Stimulated activated effector memory CD8-positive, alpha-beta T cell treated with anti-CD3 and anti-CD28 coated beads, Interleukin-12 subunit alpha, Interleukin-12 subunit beta, amount 100 ng/mL, for 72 hours (primary cell): ENCODE data around the gene FRZB.

ENCODE experiments used
- ATAC-seq: fragments of 150-1000 bp; cut with Tn5 transposase; 2 replicates; pipeline ENCODE4 v1.10.0; 2021
- DNase-seq, 2 donors: peaks; one replicate each; pipeline ENCODE4 v3.0.0; 2021 to 2022; ENCODE audit warnings: low spot score in 2 of 2
- H3K27ac Mint-ChIP-seq: one replicate; pipeline ENCODE4 v1.8.0; 2022; ENCODE audit warnings: mild to moderate bottlenecking, mixed read lengths
- H3K36me3 Mint-ChIP-seq: one replicate; pipeline ENCODE4 v1.8.0; 2022; ENCODE audit warnings: mild to moderate bottlenecking, mixed read lengths
- H3K4me1 Mint-ChIP-seq: one replicate; pipeline ENCODE4 v1.8.0; 2022; ENCODE audit warnings: mixed read lengths
- H3K4me3 Mint-ChIP-seq: one replicate; pipeline ENCODE4 v1.8.0; 2022; ENCODE audit warnings: mild to moderate bottlenecking, mixed read lengths
- H3K9me3 Mint-ChIP-seq: one replicate; pipeline ENCODE4 v1.8.0; 2022; ENCODE audit warnings: mixed read lengths

Gene FRZB

GRCh38 chr2:182810087-182810486, 56.4 kb downstream of the FRZB start:
- Mint-ChIP-seq H3K27ac (no peak overlapping the region), H3K4me3 (no peak overlapping the region), H3K9me3 (no peaks in the 10 kb centered on the region), H3K36me3 (no peaks in the 10 kb centered on the region), H3K4me1 (no peaks in the 10 kb centered on the region)
- no peak for ATAC-seq
- no peak for DNase-seq

GRCh38 chr2:182807319-182807718, 59.1 kb downstream of the FRZB start:
- H3K9me3 Mint-ChIP-seq: no peaks in the 10 kb centered on the region
- no peak for DNase-seq
- no peak overlapping the region for H3K27ac Mint-ChIP-seq
- no peaks in the 10 kb centered on the region for H3K4me1 Mint-ChIP-seq
- peak; percentile 31 for ATAC-seq
- no peaks in the 10 kb centered on the region for H3K36me3 Mint-ChIP-seq
- H3K4me3 Mint-ChIP-seq: no peak overlapping the region

DNA sequence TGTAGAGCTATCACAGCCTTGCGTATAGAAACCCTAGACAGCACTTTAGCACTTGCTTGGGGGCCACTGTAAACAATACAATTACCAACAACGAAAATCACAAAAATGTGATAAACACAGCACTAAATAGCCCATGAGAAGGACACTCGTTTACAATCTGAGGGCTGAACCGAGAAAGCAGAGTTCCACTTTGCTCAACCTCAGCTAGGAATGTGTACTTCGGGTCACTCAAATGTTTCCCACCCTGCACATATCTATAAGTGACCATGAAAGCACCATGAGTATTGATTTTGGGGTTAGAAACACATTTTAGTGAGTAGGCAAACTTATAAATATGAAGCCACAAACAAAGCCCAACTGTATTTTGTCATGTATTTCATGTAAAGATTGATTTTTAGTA, 62.3 kb downstream of the FRZB start:
- Mint-ChIP-seq H3K4me1 (no peaks in the 10 kb centered on the region), H3K4me3 (no peak overlapping the region), H3K36me3 (no peaks in the 10 kb centered on the region), H3K27ac (no peak overlapping the region), H3K9me3 (no peaks in the 10 kb centered on the region)
- no peak for ATAC-seq
- DNase-seq: no peak

GRCh38 chr2:182798736-182799135, 67.7 kb downstream of the FRZB start:
- DNase-seq (no peak), ATAC-seq (no peak)
- H3K4me1 Mint-ChIP-seq: no peaks in the 10 kb centered on the region
- H3K4me3 Mint-ChIP-seq: no peak overlapping the region
- H3K27ac Mint-ChIP-seq: no peak overlapping the region
- no peaks in the 10 kb centered on the region for H3K36me3 Mint-ChIP-seq
- H3K9me3 Mint-ChIP-seq: no peaks in the 10 kb centered on the region

DNA sequence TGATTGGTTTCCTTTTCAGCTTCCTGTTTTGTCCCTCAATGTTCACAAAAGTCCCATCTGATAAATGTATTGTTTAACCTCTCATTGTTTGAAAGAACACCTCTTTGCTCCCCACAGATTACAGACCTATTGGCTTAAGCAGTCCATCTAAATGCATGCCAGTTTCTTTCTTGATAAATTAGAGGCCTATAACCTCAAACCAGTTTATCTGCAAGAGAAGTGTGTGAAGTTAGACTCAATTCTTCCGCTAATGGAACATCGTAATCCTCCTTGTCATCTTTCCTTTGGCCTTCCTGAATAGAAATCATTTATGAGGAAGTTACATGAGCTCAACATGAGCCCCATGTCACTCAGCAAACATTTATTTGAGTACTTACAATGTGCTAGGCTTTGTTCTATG, 74.0 kb downstream of the FRZB start:
- Mint-ChIP-seq H3K4me1 (no peaks in the 10 kb centered on the region), H3K27ac (no peak overlapping the region), H3K4me3 (no peak overlapping the region), H3K36me3 (no peaks in the 10 kb centered on the region), H3K9me3 (no peaks in the 10 kb centered on the region)
- no peak for DNase-seq
- ATAC-seq: no peak

GRCh38 chr2:182784777-182785176, 81.7 kb downstream of the FRZB start:
- Mint-ChIP-seq H3K4me3 (no peak overlapping the region), H3K9me3 (no peaks in the 10 kb centered on the region), H3K4me1 (no peaks in the 10 kb centered on the region), H3K27ac (no peak overlapping the region), H3K36me3 (peaks cover 6% of the 10 kb centered on the region)
- ATAC-seq (no peak), DNase-seq (no peak)

GRCh38 chr2:182784058-182784706, 82.3 kb downstream of the FRZB start:
- Mint-ChIP-seq H3K4me1 (no peaks in the 10 kb centered on the region), H3K9me3 (no peaks in the 10 kb centered on the region)

More at GRCh38 chr2:182784058-182784706, 82.3 kb downstream of the FRZB start:
- no peak overlapping the region for H3K4me3 Mint-ChIP-seq
- no peak for ATAC-seq
- peaks cover 6% of the 10 kb centered on the region for H3K36me3 Mint-ChIP-seq
- no peak overlapping the region for H3K27ac Mint-ChIP-seq
- no peak for DNase-seq
